ENCODE results near the gene SLC22A17. TPM values are rescaled to one million over a fixed set of nuclear protein-coding genes. Genes with fewer than 3 reads are reported as not detected.

The SLC22A17 gene
- polyA plus RNA-seq, 1 donor (not counting 4 experiments of a cell fraction or from before 2014, with no cell fraction given), result 0.76 TPM

DNA sequence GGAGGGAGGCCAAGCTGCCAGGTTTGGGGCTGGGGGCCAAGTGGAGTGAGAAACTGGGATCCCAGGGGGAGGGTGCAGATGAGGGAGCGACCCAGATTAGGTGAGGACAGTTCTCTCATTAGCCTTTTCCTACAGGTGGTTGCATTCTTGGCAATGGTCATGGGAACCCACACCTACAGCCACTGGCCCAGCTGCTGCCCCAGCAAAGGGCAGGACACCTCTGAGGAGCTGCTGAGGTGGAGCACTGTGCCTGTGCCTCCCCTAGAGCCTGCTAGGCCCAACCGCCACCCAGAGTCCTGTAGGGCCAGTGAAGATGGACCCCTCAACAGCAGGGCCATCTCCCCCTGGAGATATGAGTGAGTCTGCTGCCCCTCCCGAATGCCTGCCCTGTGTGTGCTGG is 20.4 kb upstream of the SLC22A17 start:
- H2AFZ ChIP-seq (ENCODE audit: control insufficient read depth, low read length), result no peak overlapping the region
- H3K79me2 ChIP-seq (ENCODE audit: control insufficient read depth, insufficient read depth, low read length), result no peaks in the 10 kb centered on the region
- dilution Hi-C loops (cut with MboI; ENCODE audit: extremely low pct_ligation_motif_present, low sequenced_read_pairs), result no loop called here
- no peaks in the 10 kb centered on the region for H3K27me3 ChIP-seq (ENCODE audit: control insufficient read depth, extremely low read depth, insufficient read depth, low read length)
- no peak overlapping the region for H3K4me2 ChIP-seq (ENCODE audit: control insufficient read depth, extremely low read depth, insufficient read depth, low read depth, low read length)
- H3K36me3 ChIP-seq (ENCODE audit: control insufficient read depth in 2 of 2, extremely low read depth in 1 of 2, insufficient read depth in 2 of 2, low read length in 2 of 2), result no peaks in the 10 kb centered on the region
- H4K20me1 ChIP-seq (ENCODE audit: control insufficient read depth, extremely low read depth, insufficient read depth, low read length), result no peaks in the 10 kb centered on the region
- no peak overlapping the region for H3K4me3 ChIP-seq (ENCODE audit: control insufficient read depth in 2 of 3, extremely low read depth in 1 of 3, insufficient read depth in 2 of 3, low read depth in 1 of 3, low read length in 3 of 3)
- H3K27ac ChIP-seq (ENCODE audit: control insufficient read depth, insufficient read depth, low read length), result no peak overlapping the region
- H3K9ac ChIP-seq (ENCODE audit: control insufficient read depth, extremely low read depth, insufficient read depth, low read length), result no peak overlapping the region
- no peak for DNase-seq (ENCODE audit: low read depth, low spot score)
- FAIRE-seq, result no peak
- TF ChIP-seq, protein P1, sequence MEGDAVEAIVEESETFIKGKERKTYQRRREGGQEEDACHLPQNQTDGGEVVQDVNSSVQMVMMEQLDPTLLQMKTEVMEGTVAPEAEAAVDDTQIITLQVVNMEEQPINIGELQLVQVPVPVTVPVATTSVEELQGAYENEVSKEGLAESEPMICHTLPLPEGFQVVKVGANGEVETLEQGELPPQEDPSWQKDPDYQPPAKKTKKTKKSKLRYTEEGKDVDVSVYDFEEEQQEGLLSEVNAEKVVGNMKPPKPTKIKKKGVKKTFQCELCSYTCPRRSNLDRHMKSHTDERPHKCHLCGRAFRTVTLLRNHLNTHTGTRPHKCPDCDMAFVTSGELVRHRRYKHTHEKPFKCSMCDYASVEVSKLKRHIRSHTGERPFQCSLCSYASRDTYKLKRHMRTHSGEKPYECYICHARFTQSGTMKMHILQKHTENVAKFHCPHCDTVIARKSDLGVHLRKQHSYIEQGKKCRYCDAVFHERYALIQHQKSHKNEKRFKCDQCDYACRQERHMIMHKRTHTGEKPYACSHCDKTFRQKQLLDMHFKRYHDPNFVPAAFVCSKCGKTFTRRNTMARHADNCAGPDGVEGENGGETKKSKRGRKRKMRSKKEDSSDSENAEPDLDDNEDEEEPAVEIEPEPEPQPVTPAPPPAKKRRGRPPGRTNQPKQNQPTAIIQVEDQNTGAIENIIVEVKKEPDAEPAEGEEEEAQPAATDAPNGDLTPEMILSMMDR (optimal IDR thresholded peaks at IDR 0.05 in 1 of 3, IDR thresholded peaks at IDR 0.05 in 1 of 3, conservative IDR thresholded peaks at IDR 0.05 in 1 of 3; ENCODE audit: extremely low read depth in 1 of 3, insufficient read depth in 2 of 3, low read length in 3 of 3), result no peak
- no peak for TF ChIP-seq EZH2 (IDR thresholded peaks at IDR 0.05; ENCODE audit: low read length)
- H3K9me1 ChIP-seq (ENCODE audit: control insufficient read depth, extremely low read depth, insufficient read depth, low read length), result no peaks in the 10 kb centered on the region
- H3K9me3 ChIP-seq (ENCODE audit: control insufficient read depth, low read depth, low read length), result no peaks in the 10 kb centered on the region
- H3K4me1 ChIP-seq (ENCODE audit: control insufficient read depth, extremely low read depth, insufficient read depth, low read length), result no peaks in the 10 kb centered on the region

DNA sequence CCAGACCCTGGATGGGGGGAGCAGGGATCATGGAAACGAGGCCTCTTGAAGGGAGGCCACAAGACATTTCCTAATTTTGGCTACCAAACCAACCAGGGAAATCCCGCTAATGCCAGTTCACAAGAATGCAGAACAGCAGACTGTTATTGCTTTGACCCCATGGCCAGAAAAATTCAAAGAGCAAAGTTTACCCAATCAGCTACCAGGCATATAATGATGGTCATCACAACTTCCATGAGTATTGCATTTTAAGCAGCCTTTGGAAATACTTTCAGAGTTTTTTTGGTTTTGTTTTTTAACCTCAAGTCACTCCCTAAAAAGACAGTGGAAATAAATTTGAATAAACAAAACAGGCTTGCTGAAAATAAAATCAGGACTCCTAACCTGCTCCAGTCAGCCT is 19.8 kb upstream of the SLC22A17 start, which contains the start of gene IL25:
Gene IL25, plus strand, starts transcription at position 301 of the 400 bp plus-strand sequence.
- no peak for FAIRE-seq
- H3K27ac ChIP-seq (ENCODE audit: control insufficient read depth, insufficient read depth, low read length), result no peak within 1 kb of the TSS
- H3K79me2 ChIP-seq (ENCODE audit: control insufficient read depth, insufficient read depth, low read length), result no peaks in the 10 kb centered on the region
- no peaks in the 10 kb centered on the region for H4K20me1 ChIP-seq (ENCODE audit: control insufficient read depth, extremely low read depth, insufficient read depth, low read length)
- no peak within 1 kb of the TSS for H3K4me2 ChIP-seq (ENCODE audit: control insufficient read depth, extremely low read depth, insufficient read depth, low read depth, low read length)
- no peaks in the 10 kb centered on the region for H3K4me1 ChIP-seq (ENCODE audit: control insufficient read depth, extremely low read depth, insufficient read depth, low read length)
- dilution Hi-C loops (cut with MboI; ENCODE audit: extremely low pct_ligation_motif_present, low sequenced_read_pairs), result no loop called here
- no peak within 1 kb of the TSS for H3K9ac ChIP-seq (ENCODE audit: control insufficient read depth, extremely low read depth, insufficient read depth, low read length)
- no peaks in the 10 kb centered on the region for H3K9me3 ChIP-seq (ENCODE audit: control insufficient read depth, low read depth, low read length)
- H3K27me3 ChIP-seq (ENCODE audit: control insufficient read depth, extremely low read depth, insufficient read depth, low read length), result no peaks in the 10 kb centered on the region
- no peak for DNase-seq (ENCODE audit: low read depth, low spot score)
- H2AFZ ChIP-seq (ENCODE audit: control insufficient read depth, low read length), result no peak within 1 kb of the TSS
- no peaks in the 10 kb centered on the region for H3K36me3 ChIP-seq (ENCODE audit: control insufficient read depth in 2 of 2, extremely low read depth in 1 of 2, insufficient read depth in 2 of 2, low read length in 2 of 2)
- H3K9me1 ChIP-seq (ENCODE audit: control insufficient read depth, extremely low read depth, insufficient read depth, low read length), result no peaks in the 10 kb centered on the region
- TF ChIP-seq EZH2 (IDR thresholded peaks at IDR 0.05; ENCODE audit: low read length), result no peak
- TF ChIP-seq, protein P1 (optimal IDR thresholded peaks at IDR 0.05 in 1 of 3, IDR thresholded peaks at IDR 0.05 in 1 of 3, conservative IDR thresholded peaks at IDR 0.05 in 1 of 3; ENCODE audit: extremely low read depth in 1 of 3, insufficient read depth in 2 of 3, low read length in 3 of 3), result no peak
- no peak within 1 kb of the TSS for H3K4me3 ChIP-seq (ENCODE audit: control insufficient read depth in 2 of 3, extremely low read depth in 1 of 3, insufficient read depth in 2 of 3, low read depth in 1 of 3, low read length in 3 of 3)
